Parathyroid adenoma (tissue), 2 donors: ENCODE data around the gene SHC2.

Experiments used
- H2AFZ ChIP-seq: fragments of 300-600 bp; sonication (generic); one replicate; pipeline ENCODE4 v1.7.0; 2017; ENCODE audit warnings: antibody characterized with exemption, mild to moderate bottlenecking
- H3K27ac ChIP-seq: fragments of 300-600 bp; sonication (generic); one replicate; pipeline ENCODE4 v1.7.0; 2017
- H3K27me3 ChIP-seq: fragments of 300-600 bp; sonication (generic); one replicate; pipeline ENCODE4 v1.7.0; 2017; ENCODE audit warnings: low read length; ENCODE audit not compliant: control insufficient read depth, insufficient read depth
- H3K36me3 ChIP-seq: fragments of 300-600 bp; sonication (generic); one replicate; pipeline ENCODE4 v1.7.0; 2017; ENCODE audit warnings: low read length; ENCODE audit not compliant: control insufficient read depth, insufficient read depth
- H3K4me1 ChIP-seq: fragments of 300-600 bp; sonication (generic); one replicate; pipeline ENCODE4 v1.7.0; 2017; ENCODE audit warnings: control low read depth
- H3K4me2 ChIP-seq: fragments of 300-600 bp; sonication (generic); one replicate; pipeline ENCODE4 v1.7.0; 2017; ENCODE audit warnings: low read length
- H3K4me3 ChIP-seq: fragments of 300-600 bp; sonication (generic); one replicate; pipeline ENCODE4 v1.7.0; 2017; ENCODE audit warnings: low read depth, low read length
- H3K79me2 ChIP-seq: fragments of 300-600 bp; sonication (generic); one replicate; pipeline ENCODE4 v1.7.0; 2017; ENCODE audit warnings: control low read depth
- H3K9ac ChIP-seq: fragments of 300-600 bp; sonication (generic); one replicate; pipeline ENCODE4 v1.7.0; 2017; ENCODE audit warnings: mild to moderate bottlenecking
- H3K9me3 ChIP-seq: fragments of 300-600 bp; sonication (generic); one replicate; pipeline ENCODE4 v1.7.0; 2017; ENCODE audit warnings: low read length; ENCODE audit not compliant: control insufficient read depth
- TF ChIP-seq, protein P1 (sequence below): fragments of 300-600 bp; sonication (generic); IDR thresholded peaks from one replicate; pipeline ENCODE4 v1.7.0; 2017; ENCODE audit warnings: antibody characterized with exemption, mild to moderate bottlenecking
- donor health status: primary hyperparathyroidism.

Gene SHC2

DNA sequence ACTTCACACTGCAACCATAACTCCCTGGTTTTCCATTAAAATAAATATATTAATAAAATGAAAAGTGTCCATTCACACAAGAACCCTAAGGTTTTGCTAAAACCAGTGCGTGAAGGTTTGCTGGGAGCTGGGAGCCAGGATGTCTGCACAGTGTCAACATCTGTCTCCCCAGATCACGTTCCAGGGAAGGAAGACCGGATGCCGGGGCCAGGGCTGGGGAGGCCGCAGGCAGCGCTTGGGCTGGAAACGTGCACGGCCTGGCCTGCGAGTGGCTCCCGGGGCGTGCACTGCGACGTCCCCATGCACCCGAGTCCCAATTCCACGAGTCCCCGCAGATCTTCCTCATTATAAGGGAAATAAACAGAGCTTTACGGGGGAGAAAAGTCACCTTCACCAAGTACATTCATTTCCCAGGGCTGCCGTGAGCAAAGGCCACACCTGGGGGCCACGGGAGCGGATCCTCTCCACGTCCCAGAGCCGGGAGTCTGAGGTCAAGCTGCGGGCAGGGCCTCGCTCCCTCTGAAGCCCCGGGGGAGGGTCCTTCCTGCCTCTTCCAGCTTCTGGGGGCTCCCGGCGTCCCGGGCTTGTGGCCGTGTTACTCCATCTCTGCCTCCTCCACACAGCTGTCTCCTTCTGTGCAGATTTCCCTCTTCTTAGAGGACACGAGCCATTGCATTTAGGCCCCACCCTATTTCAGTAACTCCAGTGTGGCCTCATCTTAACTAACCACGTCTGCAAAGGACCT lies 12.8 kb downstream of the SHC2 start:
- Histone ChIP-seq H3K4me2 (no peak overlapping the region), H2AFZ (no peak overlapping the region), H3K4me3 (no peak overlapping the region), H3K9ac (no peak overlapping the region), H3K27ac (no peak overlapping the region), H3K9me3 (no peaks in the 10 kb centered on the region), H3K27me3 (no peaks in the 10 kb centered on the region), H3K79me2 (no peaks in the 10 kb centered on the region), H3K36me3 (no peaks in the 10 kb centered on the region), H3K4me1 (no peaks in the 10 kb centered on the region)
- TF ChIP-seq, protein P1, sequence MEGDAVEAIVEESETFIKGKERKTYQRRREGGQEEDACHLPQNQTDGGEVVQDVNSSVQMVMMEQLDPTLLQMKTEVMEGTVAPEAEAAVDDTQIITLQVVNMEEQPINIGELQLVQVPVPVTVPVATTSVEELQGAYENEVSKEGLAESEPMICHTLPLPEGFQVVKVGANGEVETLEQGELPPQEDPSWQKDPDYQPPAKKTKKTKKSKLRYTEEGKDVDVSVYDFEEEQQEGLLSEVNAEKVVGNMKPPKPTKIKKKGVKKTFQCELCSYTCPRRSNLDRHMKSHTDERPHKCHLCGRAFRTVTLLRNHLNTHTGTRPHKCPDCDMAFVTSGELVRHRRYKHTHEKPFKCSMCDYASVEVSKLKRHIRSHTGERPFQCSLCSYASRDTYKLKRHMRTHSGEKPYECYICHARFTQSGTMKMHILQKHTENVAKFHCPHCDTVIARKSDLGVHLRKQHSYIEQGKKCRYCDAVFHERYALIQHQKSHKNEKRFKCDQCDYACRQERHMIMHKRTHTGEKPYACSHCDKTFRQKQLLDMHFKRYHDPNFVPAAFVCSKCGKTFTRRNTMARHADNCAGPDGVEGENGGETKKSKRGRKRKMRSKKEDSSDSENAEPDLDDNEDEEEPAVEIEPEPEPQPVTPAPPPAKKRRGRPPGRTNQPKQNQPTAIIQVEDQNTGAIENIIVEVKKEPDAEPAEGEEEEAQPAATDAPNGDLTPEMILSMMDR, result no peak

DNA sequence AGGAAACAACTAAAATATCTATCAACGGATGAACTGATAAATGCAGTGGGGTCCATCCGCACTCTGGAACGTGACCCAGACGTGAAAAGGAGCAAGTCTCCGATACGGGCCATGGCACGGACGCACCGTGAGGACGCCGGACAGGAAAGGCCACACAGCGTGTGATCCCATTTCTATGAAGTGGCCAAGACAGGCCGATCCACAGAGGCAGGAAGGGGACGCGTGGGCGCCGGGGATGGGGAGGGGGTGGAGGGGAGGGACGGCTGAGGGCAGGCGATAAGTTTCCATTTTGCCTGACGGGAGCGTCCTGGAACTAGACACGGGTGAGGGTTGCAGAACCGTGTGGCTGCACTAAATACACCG lies 13.8 kb downstream of the SHC2 start:
- H3K4me1 ChIP-seq, result no peaks in the 10 kb centered on the region
- H3K27ac ChIP-seq, result no peak overlapping the region

DNA sequence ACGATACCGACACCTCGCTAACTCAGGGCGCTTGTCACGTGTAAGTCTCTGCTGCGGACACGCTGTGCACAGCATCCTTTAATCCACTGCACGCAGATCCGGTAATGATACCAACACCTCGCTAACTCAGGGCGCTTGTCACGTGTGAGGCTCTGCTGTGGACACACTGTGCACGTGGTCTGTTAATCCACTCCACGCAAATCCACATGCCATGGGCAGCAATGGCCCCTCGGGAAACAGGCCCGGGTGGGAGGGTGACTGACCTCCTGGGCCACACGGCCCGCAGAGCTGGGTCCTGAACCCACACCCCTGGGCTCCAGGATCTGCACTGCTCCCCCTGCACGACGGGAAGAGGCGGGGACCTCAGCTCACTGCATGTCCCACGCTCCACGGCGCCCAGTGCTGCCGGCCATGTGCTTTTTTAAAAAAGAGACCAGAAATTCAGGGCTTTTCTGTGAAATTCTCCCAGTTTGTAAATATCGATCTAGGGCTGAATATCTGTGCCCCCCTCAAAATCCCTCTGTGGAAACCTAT lies 16.1 kb downstream of the SHC2 start:
- Histone ChIP-seq H3K9ac (no peak overlapping the region), H3K4me3 (no peak overlapping the region), H3K27me3 (no peaks in the 10 kb centered on the region), H3K36me3 (no peaks in the 10 kb centered on the region), H3K79me2 (no peaks in the 10 kb centered on the region), H3K27ac (no peak overlapping the region), H3K4me1 (no peaks in the 10 kb centered on the region), H3K9me3 (no peaks in the 10 kb centered on the region), H3K4me2 (no peak overlapping the region), H2AFZ (no peak overlapping the region)
- TF ChIP-seq, protein P1, result no peak

More for the DNA sequence above, 13.8 kb downstream of the SHC2 start:
- no peak overlapping the region for H3K4me2 ChIP-seq
- no peaks in the 10 kb centered on the region for H3K9me3 ChIP-seq
- TF ChIP-seq, protein P1, result no peak
- no peaks in the 10 kb centered on the region for H3K36me3 ChIP-seq
- H3K4me3 ChIP-seq, result no peak overlapping the region
- H3K27me3 ChIP-seq, result no peaks in the 10 kb centered on the region
- no peak overlapping the region for H2AFZ ChIP-seq
- H3K9ac ChIP-seq, result no peak overlapping the region
- H3K79me2 ChIP-seq, result no peaks in the 10 kb centered on the region

DNA sequence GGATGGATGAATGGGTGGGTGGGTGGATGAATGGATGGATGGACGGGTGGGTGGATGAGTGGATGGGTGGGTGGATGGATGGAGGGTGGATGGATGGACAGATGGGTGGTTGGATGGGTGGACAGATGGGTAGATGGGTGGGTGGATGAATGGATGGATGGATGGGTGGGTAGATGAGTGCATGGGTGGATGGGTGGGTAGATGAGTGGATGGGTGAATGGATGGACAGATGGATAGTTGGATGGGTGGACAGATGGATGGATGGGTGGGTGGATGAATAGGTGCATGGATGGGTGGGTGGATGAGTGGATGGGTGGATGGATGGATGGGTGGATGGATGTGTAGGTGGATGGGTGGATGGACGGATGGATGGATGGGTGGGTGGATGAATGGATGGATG lies 17.8 kb downstream of the SHC2 start:
- Histone ChIP-seq H3K79me2 (peaks cover 2% of the 10 kb centered on the region), H3K9me3 (no peaks in the 10 kb centered on the region), H3K27me3 (no peaks in the 10 kb centered on the region), H3K36me3 (no peaks in the 10 kb centered on the region), H3K4me1 (no peaks in the 10 kb centered on the region), H3K9ac (no peak overlapping the region), H3K4me2 (no peak overlapping the region), H3K27ac (no peak overlapping the region), H2AFZ (no peak overlapping the region), H3K4me3 (no peak overlapping the region)
- TF ChIP-seq, protein P1, result no peak

DNA sequence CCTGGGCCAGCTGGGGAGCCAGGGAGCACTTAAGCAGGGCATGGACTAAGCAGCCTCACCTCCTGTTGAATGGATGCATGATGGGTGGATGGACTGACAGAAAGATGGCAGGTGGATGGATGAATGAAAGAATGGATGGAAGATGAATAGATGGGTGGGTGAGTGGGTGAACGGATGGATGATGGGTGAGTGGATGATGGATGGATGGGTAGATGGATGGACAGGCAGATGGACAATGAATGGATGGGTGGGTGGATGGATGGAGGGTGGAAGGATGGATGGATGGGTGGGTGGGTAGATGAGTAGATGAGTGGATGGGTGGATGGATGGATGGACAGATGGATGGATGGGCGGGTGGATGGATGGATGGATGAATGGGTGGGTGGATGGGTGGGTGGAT lies 18.7 kb downstream of the SHC2 start:
- Histone ChIP-seq H3K4me1 (no peaks in the 10 kb centered on the region), H3K4me3 (no peak overlapping the region), H3K9ac (no peak overlapping the region), H3K9me3 (no peaks in the 10 kb centered on the region), H3K79me2 (peaks cover 2% of the 10 kb centered on the region), H3K36me3 (no peaks in the 10 kb centered on the region), H2AFZ (no peak overlapping the region), H3K4me2 (no peak overlapping the region), H3K27me3 (no peaks in the 10 kb centered on the region), H3K27ac (no peak overlapping the region)
- TF ChIP-seq, protein P1, result no peak
